Measurements from ENCODE around the gene ARHGEF33. TPM values are rescaled to one million over a fixed set of nuclear protein-coding genes. Genes with fewer than 3 reads are reported as not detected.

The ARHGEF33 gene
- polyA plus RNA-seq, 2 of the 4 experiments (the other 2 are of a cell fraction), result 0.08 to 0.23 TPM

DNA sequence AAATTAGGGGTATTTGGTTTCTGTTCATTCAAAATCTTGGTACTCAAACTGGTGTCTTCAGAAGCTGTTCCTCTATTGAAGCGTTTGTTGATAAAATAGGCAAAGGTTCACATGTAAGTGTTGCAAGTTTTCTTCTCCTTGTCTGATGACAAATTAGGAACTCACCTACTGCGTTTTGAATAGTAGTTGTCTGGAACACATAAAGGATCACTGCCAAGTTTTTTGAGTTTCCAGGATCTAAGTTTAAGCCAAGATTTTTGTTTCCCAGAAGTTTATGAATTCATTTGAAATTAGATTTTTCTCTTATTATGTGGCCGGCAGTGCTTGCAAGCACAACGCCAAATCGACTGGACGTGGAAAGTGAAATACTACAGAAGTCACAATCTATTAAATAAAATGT is 85.4 kb downstream of the ARHGEF33 start (continued):
- TF ChIP-seq, protein P1, sequence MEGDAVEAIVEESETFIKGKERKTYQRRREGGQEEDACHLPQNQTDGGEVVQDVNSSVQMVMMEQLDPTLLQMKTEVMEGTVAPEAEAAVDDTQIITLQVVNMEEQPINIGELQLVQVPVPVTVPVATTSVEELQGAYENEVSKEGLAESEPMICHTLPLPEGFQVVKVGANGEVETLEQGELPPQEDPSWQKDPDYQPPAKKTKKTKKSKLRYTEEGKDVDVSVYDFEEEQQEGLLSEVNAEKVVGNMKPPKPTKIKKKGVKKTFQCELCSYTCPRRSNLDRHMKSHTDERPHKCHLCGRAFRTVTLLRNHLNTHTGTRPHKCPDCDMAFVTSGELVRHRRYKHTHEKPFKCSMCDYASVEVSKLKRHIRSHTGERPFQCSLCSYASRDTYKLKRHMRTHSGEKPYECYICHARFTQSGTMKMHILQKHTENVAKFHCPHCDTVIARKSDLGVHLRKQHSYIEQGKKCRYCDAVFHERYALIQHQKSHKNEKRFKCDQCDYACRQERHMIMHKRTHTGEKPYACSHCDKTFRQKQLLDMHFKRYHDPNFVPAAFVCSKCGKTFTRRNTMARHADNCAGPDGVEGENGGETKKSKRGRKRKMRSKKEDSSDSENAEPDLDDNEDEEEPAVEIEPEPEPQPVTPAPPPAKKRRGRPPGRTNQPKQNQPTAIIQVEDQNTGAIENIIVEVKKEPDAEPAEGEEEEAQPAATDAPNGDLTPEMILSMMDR (IDR thresholded peaks at IDR 0.05), result no peak

DNA sequence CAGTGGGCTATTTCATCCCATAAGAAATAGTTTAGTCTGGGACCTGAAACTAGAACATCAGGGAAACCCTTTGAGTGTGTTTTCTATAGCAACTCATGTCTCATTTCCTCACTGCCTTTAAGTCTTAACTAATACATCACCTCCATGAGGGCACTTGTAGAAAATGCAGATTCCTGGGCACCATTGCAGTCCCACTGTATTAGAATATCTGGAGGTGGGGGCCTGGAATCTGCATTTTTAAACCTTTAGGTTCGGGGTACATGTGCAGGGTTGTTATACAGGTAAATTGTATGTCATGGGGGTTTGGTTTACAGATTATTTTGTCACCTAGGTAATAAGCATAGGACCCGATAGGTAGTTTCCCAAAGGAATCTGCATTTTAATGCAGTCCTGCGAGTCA is 87.4 kb downstream of the ARHGEF33 start:
- DNase-seq (ENCODE audit: low read depth in 1 of 2, low spot score in 1 of 2), result no peak
- no peaks in the 10 kb centered on the region for H3K9me3 ChIP-seq
- ATAC-seq, result no peak
- TF ChIP-seq, protein P1 (IDR thresholded peaks at IDR 0.05), result no peak
- TF ChIP-seq RAD21 (conservative IDR thresholded peaks at IDR 0.05 in 1 of 2, IDR thresholded peaks at IDR 0.05 in 1 of 2), result no peak
- no peak for TF ChIP-seq CEBPB (IDR thresholded peaks at IDR 0.05)
- no peak for TF ChIP-seq JUN (IDR thresholded peaks at IDR 0.05)
- TF ChIP-seq, protein P2, sequence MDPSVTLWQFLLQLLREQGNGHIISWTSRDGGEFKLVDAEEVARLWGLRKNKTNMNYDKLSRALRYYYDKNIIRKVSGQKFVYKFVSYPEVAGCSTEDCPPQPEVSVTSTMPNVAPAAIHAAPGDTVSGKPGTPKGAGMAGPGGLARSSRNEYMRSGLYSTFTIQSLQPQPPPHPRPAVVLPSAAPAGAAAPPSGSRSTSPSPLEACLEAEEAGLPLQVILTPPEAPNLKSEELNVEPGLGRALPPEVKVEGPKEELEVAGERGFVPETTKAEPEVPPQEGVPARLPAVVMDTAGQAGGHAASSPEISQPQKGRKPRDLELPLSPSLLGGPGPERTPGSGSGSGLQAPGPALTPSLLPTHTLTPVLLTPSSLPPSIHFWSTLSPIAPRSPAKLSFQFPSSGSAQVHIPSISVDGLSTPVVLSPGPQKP (IDR thresholded peaks at IDR 0.05; ENCODE audit: low read depth, low read length), result no peak
- no peak for TF ChIP-seq HDAC2 (IDR thresholded peaks at IDR 0.05)
- no peak for TF ChIP-seq ZNF302 (CRISPR knock-in tag; IDR thresholded peaks at IDR 0.05)
- no peak for TF ChIP-seq SMC3 (IDR thresholded peaks at IDR 0.05)
- TF ChIP-seq KDM5A (IDR thresholded peaks at IDR 0.05), result no peak
- TF ChIP-seq, protein P3, sequence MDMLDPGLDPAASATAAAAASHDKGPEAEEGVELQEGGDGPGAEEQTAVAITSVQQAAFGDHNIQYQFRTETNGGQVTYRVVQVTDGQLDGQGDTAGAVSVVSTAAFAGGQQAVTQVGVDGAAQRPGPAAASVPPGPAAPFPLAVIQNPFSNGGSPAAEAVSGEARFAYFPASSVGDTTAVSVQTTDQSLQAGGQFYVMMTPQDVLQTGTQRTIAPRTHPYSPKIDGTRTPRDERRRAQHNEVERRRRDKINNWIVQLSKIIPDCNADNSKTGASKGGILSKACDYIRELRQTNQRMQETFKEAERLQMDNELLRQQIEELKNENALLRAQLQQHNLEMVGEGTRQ (IDR thresholded peaks at IDR 0.05), result no peak
- TF ChIP-seq, protein P4, sequence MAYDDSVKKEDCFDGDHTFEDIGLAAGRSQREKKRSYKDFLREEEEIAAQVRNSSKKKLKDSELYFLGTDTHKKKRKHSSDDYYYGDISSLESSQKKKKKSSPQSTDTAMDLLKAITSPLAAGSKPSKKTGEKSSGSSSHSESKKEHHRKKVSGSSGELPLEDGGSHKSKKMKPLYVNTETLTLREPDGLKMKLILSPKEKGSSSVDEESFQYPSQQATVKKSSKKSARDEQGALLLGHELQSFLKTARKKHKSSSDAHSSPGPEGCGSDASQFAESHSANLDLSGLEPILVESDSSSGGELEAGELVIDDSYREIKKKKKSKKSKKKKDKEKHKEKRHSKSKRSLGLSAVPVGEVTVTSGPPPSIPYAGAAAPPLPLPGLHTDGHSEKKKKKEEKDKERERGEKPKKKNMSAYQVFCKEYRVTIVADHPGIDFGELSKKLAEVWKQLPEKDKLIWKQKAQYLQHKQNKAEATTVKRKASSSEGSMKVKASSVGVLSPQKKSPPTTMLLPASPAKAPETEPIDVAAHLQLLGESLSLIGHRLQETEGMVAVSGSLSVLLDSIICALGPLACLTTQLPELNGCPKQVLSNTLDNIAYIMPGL (CRISPR knock-in tag; IDR thresholded peaks at IDR 0.05; ENCODE audit: borderline replicate concordance), result no peak
- no peak for TF ChIP-seq NFE2L2 (conservative IDR thresholded peaks at IDR 0.05; ENCODE audit: low read length)
- TF ChIP-seq, protein P5, sequence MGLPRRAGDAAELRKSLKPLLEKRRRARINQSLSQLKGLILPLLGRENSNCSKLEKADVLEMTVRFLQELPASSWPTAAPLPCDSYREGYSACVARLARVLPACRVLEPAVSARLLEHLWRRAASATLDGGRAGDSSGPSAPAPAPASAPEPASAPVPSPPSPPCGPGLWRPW (IDR thresholded peaks at IDR 0.05), result no peak
- no peak for TF ChIP-seq HOXB5 (CRISPR knock-in tag; IDR thresholded peaks at IDR 0.05)
- no peak for TF ChIP-seq EHMT2 (IDR thresholded peaks at IDR 0.05; ENCODE audit: low read depth)
- TF ChIP-seq, protein P6, sequence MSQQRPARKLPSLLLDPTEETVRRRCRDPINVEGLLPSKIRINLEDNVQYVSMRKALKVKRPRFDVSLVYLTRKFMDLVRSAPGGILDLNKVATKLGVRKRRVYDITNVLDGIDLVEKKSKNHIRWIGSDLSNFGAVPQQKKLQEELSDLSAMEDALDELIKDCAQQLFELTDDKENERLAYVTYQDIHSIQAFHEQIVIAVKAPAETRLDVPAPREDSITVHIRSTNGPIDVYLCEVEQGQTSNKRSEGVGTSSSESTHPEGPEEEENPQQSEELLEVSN (IDR thresholded peaks at IDR 0.05; ENCODE audit: borderline replicate concordance, low read depth), result no peak
- TF ChIP-seq, protein P7, sequence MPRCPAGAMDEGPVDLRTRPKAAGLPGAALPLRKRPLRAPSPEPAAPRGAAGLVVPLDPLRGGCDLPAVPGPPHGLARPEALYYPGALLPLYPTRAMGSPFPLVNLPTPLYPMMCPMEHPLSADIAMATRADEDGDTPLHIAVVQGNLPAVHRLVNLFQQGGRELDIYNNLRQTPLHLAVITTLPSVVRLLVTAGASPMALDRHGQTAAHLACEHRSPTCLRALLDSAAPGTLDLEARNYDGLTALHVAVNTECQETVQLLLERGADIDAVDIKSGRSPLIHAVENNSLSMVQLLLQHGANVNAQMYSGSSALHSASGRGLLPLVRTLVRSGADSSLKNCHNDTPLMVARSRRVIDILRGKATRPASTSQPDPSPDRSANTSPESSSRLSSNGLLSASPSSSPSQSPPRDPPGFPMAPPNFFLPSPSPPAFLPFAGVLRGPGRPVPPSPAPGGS (IDR thresholded peaks at IDR 0.05), result no peak
- no peak for TF ChIP-seq TP53 (CRISPR knock-in tag; IDR thresholded peaks at IDR 0.05)
- H3K4me1 ChIP-seq, result no peaks in the 10 kb centered on the region
- ChIA-PET CTCF (no interaction called here), POLR2A (no interaction called here)
- no peak for FAIRE-seq
- H3K4me3 ChIP-seq, result no peak overlapping the region
- WGBS (ENCODE audit: missing lambda C conversion rate), result 88% methylated on average over 3 of the region's 3 CpGs
- H3K27ac ChIP-seq, result no peak overlapping the region
- no peak overlapping the region for H3K4me2 ChIP-seq

Data from A549 (cell line).